RKO (cell line): ENCODE data around the gene ADRM1.

ENCODE experiments used
- DNase-seq: peaks from one replicate; pipeline ENCODE4 v3.0.0-alpha.2; 2016; ENCODE audit warnings: low spot score

The ADRM1 gene

DNA sequence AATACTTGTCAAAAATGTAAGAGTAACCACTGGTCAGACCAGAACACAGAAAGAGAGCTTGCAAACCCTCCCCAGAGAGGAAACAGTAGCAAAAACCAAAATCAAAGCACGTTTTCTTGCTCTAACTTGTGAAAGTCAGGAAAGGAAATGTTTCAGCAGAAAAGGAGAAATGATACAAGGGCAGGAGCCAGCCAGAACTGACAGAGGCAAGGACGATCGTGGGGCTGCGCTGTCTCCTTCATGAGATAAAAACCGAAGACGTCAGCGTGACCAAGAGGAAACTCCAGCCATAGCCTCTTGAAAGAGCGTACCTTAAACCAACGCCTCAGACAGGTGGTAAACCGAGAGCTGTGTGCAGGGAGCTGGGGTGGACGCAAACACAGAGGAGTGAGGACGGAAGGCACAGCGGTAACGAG, 36.9 kb downstream of the ADRM1 start:
- DNase-seq, result no peak

DNA sequence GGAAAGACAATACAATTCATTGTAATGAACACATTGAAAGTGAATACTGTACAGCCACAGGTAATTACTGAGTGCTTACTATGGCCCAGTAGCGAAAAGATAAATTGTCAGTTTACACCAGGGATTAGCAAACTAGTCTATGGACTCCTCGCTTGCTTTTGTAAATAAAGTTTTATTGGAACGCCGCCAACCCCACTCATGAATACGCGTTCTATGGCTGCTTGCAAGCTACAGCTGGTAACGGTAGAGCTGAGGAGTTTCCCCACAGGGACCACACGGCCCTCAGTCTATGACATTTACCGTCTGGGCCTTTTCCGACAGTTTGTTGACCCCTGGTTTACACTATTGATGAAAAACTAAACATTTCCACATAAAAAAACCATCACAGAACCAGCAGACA, 40.1 kb downstream of the ADRM1 start:
- DNase-seq, result no peak

DNA sequence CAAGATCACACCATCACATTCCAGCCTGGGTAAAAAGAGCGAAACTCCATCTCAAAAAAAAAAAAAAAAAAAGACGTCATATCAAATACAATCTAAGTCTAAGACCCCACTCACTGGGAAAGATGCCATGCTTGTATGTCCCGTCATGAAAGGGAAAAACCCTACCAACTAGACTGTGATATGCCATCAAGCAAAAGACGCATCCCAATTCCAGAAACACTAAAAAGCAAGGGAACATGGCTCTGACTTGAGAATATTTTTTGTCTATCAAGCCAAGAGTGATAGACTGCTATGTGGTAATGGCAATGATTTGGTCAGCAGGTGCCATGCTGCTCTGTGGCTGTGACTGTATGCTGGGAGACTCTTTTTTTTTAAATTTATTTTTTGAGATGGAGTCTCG, 41.3 kb downstream of the ADRM1 start:
- no peak for DNase-seq

DNA sequence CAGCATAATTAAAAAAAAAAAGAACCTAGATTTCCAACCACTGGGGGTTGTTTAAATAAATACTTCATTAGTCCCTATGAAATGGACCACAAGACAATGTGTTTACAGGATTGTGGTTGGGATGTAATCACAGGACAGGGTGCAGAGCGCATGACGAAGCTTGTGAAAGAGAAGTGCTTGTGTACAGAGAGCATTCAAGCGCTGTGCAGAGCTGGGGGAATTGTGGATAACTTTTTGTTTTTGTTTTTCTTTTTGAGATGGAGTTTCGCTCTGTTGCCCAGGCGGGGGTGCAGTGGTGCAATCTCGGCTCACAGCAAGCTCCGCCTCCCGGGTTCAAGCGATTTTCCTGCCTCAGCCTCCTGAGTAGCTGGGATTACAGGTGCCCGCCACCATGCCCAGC, 42.0 kb downstream of the ADRM1 start:
- DNase-seq, result no peak

DNA sequence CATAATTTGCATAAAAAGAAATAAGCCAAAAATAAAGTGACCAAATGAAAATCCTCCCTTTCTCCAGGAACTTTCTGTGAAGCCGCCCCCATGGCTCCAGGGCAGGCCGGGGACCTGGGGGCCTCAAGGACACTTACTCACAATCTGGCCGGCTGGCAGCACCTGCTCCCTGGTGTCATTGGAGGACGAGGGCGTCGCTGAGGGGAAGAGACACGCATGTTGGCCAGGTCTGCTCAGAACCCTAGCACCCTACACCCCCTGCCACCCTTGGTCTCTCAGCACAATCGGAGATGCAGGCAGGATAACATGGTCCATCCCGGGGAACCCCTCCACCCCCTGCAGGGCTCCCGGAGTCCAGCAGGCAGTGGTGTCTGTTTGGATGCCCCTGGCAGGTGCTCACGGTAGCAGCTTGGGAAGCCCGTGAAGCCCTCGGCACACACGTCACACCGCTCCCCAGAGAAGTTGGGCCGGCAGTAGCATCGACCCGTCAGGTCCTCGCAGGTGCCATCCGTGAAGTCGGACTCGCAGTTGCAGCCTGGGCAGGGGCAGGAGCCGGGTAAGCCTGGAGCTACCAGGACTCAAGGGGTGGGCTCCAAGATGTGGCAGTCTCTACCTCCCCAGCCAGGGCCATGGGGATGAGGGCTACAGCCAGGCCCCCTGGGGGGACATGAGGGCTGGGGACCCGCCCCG, 43.0 kb downstream of the ADRM1 start:
- no peak for DNase-seq

DNA sequence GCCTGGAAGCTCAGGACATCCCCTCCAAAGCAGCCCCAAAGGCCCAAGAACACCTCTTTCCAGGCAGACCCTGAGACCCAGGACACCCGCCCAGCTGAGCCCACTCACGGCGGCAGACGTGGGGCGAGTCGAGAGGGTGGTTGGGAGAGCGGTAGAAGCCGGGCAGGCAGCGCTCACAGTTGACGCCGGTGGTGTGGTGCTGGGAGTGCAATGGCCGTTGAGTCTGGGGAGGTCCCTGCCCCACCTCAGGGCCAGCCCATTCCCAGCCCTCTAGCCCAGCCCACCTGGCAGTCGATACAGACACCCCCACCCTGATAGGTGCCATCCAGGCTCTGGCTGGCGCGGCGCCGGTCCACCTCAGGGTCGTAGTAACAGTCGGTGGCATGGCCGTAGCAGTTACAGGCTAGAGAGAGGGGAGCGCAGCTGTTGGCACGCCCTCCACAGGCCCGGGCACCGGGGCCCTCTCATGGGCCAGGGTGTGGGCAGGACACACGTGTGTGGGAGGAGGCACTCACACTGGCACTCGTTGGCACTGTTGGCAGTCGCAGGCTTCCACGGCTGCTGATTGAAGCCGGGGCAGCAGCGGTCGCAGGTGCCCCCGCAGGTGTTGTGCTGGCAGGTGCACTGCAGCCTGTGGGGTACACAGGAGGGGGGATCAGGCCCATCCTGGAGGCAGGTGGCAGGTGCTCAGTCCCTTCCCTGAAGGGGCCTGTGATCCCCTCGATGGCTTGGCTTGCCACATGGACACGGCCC, 43.8 kb downstream of the ADRM1 start:
- no peak for DNase-seq

DNA sequence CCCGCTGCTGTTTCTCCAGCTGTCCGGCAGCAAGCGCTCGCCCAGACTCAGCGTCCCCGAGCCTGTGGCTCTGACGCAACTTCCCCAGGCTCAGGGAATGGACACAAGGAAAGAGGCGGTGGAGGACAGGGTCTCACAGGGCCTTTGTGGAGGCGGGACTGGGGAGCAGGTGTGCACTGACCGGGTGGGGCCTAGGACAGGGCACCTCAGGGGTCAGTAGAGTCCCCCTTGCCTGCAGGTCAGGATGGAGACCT, 44.3 kb downstream of the ADRM1 start:
- no peak for DNase-seq

DNA sequence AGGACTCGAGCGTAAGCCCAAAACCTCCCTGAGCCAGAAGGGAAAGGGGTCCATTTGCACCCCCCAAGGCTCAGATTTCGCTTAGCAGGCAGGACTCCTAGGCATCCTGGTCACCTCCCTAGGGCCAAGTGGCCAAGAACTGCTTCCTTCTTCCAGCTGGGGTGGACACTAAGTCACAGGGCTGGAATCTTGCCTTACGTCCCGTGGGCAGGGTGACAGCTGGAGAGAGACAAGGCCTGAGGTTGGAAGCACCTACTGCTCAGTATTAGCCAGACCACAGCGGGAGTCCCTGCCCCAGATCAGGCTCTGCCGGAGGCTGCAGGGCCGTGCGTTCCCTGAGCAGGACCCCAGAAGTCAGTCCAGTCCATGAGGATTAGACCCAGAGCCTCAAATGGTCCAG, 44.6 kb downstream of the ADRM1 start:
- DNase-seq, result no peak

DNA sequence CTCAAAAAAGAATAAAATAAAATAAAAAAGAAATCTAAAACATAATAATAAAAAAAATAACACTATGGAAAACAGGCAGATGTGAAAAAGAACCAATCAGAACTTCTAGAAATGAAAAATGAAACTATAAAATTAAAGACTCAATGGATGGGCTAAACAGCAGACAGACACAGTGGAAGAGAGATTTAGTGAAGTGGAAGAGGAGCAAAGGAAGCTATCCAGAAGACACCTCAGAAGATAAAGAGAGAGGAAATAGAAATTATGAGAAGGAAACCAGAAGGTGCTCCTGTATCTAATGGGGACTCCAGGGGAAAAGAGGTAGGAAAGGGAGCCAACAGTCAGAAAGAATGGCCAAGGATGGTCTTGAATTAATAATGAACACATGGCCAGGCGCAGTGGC, 45.8 kb downstream of the ADRM1 start:
- no peak for DNase-seq

DNA sequence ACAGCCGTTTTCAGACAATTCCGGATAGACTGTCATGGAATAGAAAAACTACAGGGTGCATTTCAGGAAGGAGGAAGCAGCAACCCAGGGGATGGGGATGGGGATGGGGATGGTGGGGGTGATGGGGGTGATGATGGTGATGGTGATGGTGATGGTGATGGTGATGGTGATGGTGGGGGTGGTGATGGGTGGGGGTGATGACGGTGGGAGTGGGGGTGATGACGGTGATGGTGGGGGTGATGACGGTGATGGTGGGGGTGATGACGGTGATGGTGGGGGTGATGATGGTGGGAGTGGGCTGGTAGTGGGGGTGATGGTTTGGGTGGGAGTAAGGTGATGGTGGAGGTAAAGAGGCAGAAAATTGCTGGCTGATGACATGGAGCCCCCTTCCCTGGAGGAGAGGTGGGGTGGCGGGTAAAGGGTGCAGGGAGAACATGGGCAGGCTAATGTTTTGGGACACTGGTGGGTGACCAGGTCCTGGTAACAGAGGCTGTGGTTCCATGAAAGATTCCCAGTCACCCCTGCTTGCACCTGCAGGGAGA, 46.8 kb downstream of the ADRM1 start:
- DNase-seq, result no peak

DNA sequence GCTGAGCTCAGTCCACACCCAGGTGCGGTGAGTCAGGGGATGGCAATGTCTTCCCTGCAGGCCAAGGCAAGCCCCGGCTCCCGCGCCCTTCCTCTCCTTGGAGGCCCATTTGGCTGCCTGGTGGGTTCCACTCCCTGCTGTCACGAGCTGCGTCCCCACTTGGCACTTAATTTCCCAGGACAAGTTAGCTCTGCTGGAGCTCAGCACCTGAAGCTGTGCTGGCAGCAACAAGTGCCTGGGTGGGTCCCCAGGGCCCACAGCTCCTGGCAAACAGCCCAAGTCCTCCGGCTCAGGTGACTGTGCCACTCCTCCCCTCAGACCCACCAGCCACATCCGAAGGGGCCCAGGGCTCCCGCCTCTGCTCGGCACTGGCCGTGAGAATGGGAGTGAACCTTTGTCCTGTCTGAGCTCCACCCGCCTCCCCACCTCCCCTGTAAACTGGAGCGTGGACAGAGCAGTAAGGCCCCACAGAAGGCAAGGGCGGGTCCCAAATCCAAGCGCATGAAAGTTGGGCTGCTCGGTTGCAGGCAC, 47.4 kb downstream of the ADRM1 start:
- no peak for DNase-seq

DNA sequence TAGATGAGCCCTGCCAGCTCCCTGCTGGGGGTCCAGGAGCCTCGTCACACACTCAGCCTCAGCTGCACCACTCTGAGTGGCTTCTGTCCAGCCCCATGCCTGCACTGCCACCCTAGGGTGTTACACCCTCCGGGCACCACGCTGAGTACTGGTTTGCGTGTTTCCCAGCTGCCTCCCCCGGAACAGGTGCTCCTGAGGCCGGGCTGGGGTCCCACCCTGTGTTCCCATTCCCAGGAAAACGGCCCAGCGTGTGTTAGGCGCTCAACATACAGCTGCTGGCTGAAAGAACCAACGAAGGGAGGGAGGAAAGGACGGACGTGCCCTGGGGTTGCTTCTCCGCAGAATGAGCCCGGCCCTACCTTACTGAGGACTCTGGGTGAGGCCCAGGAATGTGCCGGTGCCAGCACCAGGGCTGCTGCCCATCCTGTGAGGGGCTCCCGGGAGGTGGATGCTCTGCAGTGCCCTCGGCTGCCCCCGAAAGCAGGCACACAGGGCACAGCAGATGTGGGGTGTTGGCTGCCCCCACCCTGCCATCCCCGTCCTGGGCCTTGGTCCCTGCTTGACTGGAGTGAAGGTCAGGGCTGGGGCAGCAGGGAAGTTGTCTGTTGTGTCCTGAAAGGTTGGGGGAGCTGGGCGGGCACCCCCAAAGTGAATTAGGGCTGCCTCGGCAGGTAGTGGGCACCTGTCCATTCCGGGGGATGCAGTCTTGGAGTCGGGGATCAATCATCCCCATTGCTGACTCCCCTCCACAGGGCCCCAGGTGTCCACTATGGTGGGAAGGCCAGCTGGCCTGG, 48.0 kb downstream of the ADRM1 start:
- DNase-seq, result no peak

DNA sequence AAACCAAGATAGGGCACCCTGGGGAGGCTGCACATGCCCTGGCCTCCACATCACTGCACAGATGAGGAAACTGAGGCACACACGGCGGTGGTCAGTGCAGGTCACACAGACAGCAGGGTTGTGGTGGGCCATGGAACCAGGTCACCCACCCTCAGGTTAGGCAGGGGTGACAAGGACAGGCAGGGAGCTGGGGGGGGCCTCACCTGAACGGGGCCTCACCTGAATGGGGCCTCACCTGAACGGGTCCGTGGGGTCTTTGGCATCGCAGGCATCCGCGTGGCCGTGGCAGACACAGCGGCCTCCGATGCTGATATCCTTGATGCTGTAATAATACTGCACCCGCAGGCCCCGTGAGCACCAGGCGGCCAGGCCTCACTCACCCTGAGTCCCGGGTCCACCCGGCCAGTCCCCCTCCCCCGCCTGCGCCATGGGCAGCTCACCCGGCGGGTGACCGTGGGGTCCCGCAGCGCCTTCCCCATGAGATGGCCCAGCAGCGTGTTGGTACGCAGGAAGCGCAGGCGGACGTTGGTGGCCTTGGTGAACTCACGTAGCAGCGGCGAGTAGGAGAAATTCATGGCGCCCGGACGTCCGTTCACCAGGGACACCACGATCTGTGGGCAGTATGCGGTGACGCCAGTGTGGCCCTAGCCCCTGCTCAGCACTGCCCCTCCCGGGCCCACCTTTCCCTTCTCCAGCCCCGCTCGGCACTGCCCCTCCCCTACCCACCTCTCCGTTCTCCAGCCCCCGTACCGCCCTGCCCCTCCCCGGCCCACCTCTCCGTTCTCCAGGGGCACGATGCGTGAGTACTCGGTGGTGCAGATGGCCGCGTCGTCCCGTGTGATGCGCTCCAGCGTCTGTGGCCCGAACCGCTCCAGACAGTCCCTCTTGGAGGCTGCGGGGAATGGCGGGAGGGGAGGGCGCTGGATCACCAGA, 48.9 kb downstream of the ADRM1 start:
- no peak for DNase-seq

DNA sequence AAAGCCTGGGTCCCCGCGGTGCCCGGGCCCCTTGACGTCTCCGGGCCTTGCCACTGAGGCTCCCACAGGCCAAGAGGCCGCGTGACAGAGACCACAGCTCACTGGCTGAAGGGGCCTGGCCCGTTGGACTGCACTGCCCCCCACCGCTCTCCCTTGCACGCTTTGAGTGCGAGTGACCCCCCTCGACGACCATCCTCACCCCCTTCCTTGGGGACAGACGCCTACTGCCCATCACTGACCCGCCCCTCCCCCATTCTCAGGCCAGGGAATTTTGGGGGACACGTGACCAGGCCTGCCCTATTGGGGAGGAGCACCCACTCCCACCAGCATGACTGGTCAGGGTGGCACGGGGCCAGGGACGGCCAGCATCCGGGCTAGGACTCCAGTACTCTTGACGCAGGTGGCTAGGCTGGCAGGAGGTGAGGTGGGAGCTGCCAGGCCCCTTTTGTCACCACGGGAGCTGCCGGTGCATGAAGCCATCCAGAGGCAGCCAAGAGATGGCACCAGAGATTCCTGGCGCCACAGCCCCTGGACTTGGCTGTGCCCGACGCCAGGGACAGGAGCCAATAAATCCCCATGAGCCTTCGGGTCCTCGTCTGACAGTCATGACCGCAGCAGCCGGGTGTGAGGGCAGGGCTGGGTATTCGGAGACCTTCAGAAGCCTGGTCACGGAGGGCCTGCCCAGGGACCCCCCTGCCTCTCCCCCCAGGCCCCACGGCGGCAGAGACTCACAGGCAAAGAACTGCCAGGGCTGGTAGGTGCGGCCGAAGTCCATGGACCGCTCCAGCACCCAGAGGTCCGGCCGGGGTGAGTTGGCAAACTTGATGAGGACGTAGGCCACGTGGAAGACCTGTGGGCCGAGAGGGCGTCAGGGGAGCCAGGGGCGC, 49.8 kb downstream of the ADRM1 start:
- DNase-seq, result no peak

DNA sequence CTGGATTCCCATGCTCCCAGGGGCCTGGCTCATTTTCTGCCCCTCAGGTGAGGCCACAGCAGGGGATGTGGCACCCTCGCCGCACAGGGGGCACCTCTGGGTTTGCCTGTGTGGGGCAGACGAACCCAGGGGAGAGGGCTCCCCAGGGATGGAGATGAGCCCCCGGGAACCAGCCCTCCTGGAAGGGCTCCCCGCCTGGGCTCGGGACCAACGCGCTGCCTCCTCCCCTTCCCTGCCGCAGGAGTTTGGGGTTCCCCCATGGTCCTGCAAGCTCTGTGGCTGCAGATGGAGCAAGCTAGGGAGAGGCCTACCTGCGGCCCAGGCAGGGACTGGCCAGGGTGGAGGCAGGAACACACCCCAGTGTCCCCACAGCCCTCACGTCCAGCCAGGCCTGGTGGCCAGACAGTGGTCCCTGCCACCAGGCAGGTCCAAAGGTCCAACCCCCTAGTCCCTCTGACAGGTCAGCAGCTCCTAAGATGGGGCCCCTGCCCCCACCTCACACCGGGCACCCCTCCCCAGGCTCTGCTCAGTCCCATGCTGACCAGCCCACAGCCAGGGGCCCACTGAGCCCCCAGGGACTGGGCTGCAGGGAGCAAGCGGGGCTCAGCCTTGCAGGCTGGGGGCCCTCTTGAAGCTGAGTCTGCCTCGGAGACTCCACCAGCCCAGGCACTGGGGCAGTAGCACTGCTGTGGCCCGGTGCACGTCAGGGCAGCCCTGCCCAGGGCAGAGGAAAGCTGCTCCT, 50.7 kb downstream of the ADRM1 start:
- DNase-seq, result no peak

DNA sequence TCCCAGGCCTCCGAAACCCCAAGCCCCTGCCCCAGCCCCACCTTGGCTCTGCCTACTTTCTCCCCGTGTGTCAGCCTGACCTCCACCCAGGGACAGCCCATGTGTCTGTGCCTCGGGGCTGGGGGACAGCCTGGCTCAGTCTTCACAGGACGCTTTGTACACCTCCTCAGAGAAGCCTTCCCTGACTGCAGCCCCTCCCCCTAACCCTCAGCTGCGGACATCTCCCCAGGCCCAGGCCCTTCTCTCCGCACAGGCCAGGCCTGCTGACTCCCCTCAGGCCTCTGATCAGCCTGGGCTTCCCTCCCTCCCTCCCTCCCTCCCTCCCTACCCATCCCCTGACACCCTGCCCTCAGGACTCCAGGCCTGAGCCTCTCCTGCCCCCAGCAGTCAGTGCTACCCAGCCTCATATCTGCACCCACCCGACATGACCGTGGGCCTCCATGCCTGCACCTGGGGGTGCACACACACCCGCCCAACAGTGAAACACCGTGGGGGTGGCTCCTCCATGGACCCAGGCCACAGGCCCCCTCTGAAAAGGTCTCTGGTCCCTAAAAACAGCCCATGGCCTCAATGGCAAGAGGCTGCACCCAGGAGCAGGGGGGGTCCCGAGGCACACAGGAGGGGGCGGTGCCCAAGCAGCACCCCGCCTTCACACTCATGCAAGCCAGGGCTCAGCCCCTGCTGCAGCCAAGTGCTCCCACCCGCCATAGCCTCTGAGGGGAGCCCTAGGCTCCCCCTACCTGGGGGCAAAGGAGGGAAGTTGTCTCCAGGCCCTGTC, 51.4 kb downstream of the ADRM1 start:
- DNase-seq, result no peak

DNA sequence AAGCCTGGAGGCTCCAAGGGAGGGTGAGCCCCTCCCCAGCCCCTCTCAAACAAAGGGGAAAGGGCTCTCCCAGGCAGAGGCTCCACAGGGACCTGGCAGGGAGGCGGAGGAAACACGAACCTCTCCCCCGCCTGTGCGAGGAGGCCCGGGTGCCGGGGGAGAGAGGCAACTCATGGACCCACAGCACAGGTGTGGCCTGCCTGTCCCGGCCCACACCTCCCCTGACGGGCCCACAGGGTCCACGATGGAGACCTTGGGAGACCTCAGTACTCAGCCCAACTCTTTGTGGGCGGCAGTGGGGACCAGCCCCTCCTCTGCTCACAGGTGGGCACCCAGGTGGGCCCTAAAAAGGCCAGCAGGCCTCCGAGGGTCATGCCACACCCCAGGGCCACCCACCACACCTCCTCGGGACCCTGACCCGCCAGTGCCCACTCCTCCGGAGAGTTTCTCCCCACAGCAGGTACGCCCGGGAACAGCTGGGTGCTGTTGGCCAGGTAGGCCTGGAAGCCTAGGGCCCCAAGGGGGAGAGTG, 52.1 kb downstream of the ADRM1 start:
- no peak for DNase-seq

DNA sequence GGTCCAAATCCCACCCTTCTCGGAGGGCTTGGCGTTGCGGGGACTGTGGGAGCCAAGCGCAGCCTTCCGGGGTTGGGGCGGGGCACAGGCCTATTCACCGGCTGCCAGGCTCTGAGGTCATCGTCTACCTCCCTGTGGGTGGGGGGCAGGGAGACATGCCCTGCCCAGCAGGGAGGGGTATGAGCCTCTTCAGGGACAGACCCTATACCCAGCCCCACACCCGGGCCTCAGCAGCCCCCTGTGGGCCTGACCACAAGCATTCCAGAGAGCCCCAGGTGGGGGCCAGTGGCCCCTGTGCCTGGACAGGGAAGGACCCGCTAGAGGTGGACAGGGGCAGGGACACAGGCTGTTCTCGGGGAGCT, 52.7 kb downstream of the ADRM1 start:
- DNase-seq, result no peak
